OCI-LY3 (cell line): ENCODE data around the gene CDKN3.

Experiments
- CTCF ChIP-seq: fragments of 200-600, 300-600 bp; sonication (generic); IDR thresholded peaks from 2 replicates; pipeline ENCODE4 v1.5.1; 2014; ENCODE audit warnings: antibody characterized with exemption, low read length, low read depth
- EZH2phosphoT487 ChIP-seq: fragments of 200-600 bp; shearing (Covaris generic); IDR thresholded peaks from 2 replicates; pipeline ENCODE4 v1.6.1; 2018; ENCODE audit warnings: antibody characterized with exemption, mixed run types, low read depth

GRCh38 chr14:54438703-54439102 lies 41.9 kb downstream of the CDKN3 start:
- no peak for TF ChIP-seq EZH2phosphoT487
- TF ChIP-seq CTCF = no peak
